ENCODE measurements around the gene KIF12. TPM values are rescaled to one million over a fixed set of nuclear protein-coding genes. Genes with fewer than 3 reads are reported as not detected.
A peak's percentile ranks its signal among the peaks of the same experiment; 100 is the strongest.
"Not testable (repeated sequence)": the region's sequence is repeated elsewhere in the genome, so short reads cannot be mapped to it uniquely, and the experiment has no call there.

The KIF12 gene
- total RNA-seq, 1 donor from 2014 or later: 3.3 TPM

DNA sequence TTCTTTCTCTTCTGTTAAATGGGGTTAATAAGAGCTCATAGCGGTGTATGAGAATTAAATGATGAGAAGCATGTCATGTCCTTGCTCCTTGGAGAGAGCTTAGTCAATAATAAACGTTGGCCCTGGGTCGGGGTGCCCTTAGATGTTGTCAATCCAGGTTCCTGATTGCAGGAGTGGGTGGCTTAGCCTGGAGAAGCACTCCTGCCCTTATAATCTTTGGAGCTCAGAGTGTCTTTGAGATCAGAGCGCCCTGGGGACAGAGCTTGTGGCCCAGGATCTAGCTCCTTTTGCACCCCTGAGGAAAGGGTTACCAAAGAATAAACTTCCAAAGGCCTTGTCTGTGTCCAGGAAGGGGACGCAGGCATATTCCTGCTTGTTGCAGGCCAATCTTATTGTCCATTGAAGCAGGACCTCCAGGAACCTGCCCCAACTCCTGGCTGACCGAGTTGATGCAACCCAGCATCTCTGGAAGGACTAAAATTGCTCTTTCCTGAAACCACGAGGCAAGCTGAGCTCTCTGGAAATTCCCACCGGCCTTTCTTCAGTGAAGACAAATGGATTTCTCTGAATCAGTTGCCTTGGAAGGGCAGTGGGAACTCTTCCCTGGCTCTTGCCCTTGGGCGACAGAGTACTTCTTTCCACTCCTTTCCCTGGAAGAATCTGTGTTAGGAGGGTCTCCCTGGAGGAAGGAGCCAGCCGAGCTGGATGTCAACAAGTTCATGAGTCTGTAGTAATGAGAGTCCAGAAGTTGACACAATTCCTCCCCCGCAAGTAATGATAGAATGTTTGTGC, 14.6 kb downstream of the KIF12 start:
- peaks cover 12% of the 10 kb centered on the region for H3K27me3 Mint-ChIP-seq (ENCODE audit: low read depth)
- TF ChIP-seq, protein P1, sequence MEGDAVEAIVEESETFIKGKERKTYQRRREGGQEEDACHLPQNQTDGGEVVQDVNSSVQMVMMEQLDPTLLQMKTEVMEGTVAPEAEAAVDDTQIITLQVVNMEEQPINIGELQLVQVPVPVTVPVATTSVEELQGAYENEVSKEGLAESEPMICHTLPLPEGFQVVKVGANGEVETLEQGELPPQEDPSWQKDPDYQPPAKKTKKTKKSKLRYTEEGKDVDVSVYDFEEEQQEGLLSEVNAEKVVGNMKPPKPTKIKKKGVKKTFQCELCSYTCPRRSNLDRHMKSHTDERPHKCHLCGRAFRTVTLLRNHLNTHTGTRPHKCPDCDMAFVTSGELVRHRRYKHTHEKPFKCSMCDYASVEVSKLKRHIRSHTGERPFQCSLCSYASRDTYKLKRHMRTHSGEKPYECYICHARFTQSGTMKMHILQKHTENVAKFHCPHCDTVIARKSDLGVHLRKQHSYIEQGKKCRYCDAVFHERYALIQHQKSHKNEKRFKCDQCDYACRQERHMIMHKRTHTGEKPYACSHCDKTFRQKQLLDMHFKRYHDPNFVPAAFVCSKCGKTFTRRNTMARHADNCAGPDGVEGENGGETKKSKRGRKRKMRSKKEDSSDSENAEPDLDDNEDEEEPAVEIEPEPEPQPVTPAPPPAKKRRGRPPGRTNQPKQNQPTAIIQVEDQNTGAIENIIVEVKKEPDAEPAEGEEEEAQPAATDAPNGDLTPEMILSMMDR (IDR thresholded peaks at IDR 0.05; ENCODE audit: unreplicated experiment): no peak
- no peaks in the 10 kb centered on the region for H3K4me1 Mint-ChIP-seq
- H3K36me3 Mint-ChIP-seq: no peaks in the 10 kb centered on the region
- DNase-seq (ENCODE audit: low spot score in 2 of 2, unreplicated experiment in 2 of 2): peak in 1 of 2 experiments; percentile 36
- H3K4me3 Mint-ChIP-seq: no peak overlapping the region
- H3K27ac Mint-ChIP-seq: no peak overlapping the region
- no peaks in the 10 kb centered on the region for H3K9me3 Mint-ChIP-seq

DNA sequence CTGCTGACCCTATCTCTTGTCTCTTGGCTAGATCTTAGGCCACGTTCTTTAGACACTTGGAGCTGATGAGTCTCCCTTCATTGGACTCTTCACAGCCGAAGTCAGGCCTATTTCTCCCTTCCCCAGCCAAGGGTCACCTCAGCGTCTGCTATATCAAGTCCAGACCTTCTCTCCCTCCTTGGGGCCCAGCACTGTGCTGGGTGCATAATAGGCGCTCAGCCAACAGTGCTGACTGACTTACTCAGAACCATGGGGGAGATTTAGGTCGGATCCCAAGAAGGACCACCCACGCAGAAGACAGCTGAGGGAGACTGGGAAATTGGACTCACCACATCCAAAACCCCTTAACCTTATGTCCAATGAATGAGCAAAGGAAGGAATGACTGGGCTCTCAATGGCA, 15.4 kb downstream of the KIF12 start:
- Mint-ChIP-seq H3K9me3 (no peaks in the 10 kb centered on the region), H3K27ac (no peak overlapping the region), H3K27me3 (ENCODE audit: low read depth) (peaks cover 12% of the 10 kb centered on the region), H3K4me1 (no peaks in the 10 kb centered on the region), H3K36me3 (no peaks in the 10 kb centered on the region), H3K4me3 (no peak overlapping the region)
- peak in 1 of 2 experiments; percentile 33 for DNase-seq (ENCODE audit: low spot score in 2 of 2, unreplicated experiment in 2 of 2)
- TF ChIP-seq, protein P1 (IDR thresholded peaks at IDR 0.05; ENCODE audit: unreplicated experiment): no peak

DNA sequence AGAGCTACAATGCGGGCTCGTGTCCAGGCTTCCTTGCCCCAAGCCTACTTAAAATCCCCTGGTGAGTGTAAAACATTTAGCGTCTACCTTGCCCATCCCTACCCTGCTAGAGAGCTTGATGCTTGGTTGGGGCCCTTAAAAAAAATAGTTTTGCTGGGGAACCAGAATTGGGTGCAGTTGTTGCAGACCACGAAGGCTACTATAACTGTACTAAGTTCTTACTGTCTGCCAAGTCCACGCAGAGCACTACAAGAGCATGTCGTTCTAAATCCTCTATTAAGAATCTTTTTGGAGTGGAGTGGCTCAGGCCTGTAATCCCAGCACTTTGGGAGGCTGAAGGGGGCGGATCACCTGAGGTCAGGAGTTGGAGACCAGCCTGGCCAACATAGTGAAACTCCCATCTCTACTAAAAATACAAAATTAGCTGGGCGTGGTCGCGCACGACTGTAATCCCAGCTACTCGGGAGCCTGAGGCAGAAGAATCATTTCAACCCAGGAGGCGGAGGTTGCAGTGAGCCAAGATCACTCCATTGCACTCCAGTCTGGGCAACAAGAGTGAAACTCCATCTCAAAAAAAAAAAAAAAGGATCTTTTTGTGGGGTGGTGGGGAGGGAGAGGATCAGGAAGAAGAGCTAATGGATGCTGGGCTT, 16.2 kb downstream of the KIF12 start:
- H3K4me3 Mint-ChIP-seq; H3K36me3 Mint-ChIP-seq; H3K27me3 Mint-ChIP-seq (ENCODE audit: low read depth); H3K4me1 Mint-ChIP-seq; H3K27ac Mint-ChIP-seq; H3K9me3 Mint-ChIP-seq; DNase-seq (ENCODE audit: low spot score in 2 of 2, unreplicated experiment in 2 of 2): not testable (repeated sequence)
- TF ChIP-seq, protein P1 (IDR thresholded peaks at IDR 0.05; ENCODE audit: unreplicated experiment): peak; percentile 66

DNA sequence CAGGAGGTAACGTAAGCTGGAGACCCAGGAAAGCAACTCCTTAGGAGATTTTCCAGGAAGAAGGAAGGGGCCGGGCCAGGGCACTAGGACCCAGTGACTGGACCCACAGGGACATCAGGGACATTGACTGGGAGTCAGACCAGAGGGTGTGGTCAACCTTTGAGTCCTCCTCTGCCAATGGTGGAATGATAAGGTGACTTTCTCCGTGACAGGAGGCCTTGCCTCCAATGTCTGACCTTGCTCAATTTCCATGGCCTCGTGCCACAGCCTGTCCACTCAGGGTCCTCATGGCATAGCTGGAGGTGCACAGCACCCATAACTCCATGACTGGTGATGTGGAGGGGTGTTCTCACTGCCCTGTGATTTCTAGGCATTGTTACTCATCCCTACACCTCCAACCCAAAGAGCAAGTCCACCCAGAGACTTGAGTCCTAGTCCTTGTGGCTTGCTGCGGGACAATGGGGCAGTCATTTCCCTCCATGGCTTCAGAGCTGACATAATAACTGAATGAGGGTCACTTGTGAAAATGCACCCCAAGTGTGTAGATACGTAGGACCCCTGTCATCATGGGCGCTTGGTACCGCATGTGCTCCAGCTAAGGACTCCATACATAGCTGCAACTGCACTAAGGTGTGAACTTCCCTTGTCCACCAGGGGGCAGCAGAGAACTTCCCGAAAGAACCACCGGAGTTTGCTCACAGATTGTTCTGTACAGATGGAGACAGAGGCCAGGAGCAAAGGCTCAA, 16.9 kb downstream of the KIF12 start:
- H3K4me3 Mint-ChIP-seq: no peak overlapping the region
- H3K27me3 Mint-ChIP-seq (ENCODE audit: low read depth): peaks cover 10% of the 10 kb centered on the region
- H3K4me1 Mint-ChIP-seq: no peaks in the 10 kb centered on the region
- TF ChIP-seq, protein P1 (IDR thresholded peaks at IDR 0.05; ENCODE audit: unreplicated experiment): peak; percentile 99
- H3K36me3 Mint-ChIP-seq: no peaks in the 10 kb centered on the region
- no peak overlapping the region for H3K27ac Mint-ChIP-seq
- no peaks in the 10 kb centered on the region for H3K9me3 Mint-ChIP-seq
- peak; percentile 78 to 92 for DNase-seq (ENCODE audit: low spot score in 2 of 2, unreplicated experiment in 2 of 2)

DNA sequence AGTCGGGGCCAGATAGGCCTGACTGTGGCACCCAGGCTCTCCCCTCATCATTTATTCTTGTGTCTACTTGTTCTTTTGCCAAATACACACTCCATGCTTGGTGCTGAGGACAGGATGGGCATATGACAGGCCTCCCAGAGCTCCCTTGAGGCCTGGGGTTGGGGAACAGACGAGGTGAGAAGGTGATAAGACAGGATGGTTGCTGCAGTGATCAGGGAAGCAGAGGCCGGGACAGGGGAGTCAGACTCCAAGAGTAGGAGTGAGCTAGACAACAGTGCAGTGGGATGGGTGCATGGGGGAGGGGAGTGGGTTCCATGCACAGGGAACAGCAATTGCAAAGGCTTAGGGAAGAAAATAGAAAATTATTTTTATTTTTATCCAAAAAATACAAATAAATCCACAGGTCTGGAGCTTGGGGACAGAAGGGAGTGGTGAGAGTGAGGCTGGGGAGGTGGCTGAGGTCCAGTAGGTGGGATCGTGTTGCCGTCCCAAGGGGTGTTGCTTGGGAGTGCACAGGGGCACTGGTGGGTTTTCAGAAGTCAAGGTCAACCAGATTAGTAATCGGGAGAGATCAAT, 17.6 kb downstream of the KIF12 start:
- no peak overlapping the region for H3K27ac Mint-ChIP-seq
- DNase-seq (ENCODE audit: low spot score in 2 of 2, unreplicated experiment in 2 of 2): peak in 1 of 2 experiments; percentile 16
- H3K4me3 Mint-ChIP-seq: no peak overlapping the region
- H3K9me3 Mint-ChIP-seq: no peaks in the 10 kb centered on the region
- TF ChIP-seq, protein P1 (IDR thresholded peaks at IDR 0.05; ENCODE audit: unreplicated experiment): no peak
- no peaks in the 10 kb centered on the region for H3K4me1 Mint-ChIP-seq
- peaks cover 11% of the 10 kb centered on the region for H3K27me3 Mint-ChIP-seq (ENCODE audit: low read depth)
- H3K36me3 Mint-ChIP-seq: no peaks in the 10 kb centered on the region

Measured in mesothelial cell of epicardium (in vitro differentiated cells).